WTC11 (cell line): ENCODE results near the gene OR4N5. TPM values are rescaled to one million over a fixed set of nuclear protein-coding genes. Genes with fewer than 3 reads are reported as not detected.
"Not testable (repeated sequence)": the region's sequence is repeated elsewhere in the genome, so short reads cannot be mapped to it uniquely, and the experiment has no call there.

ENCODE experiments used
- ATAC-seq: fragments of 200-7000 bp; cut with Tn5 transposase; 2 replicates; pipeline ENCODE4 v1.10.0; 2021; ENCODE audit warnings: mild to moderate bottlenecking, moderate library complexity
- Bru-seq: library from RNA; stranded (reverse); fragments of 400-500 nt; gene quantifications from one replicate; lab custom pipeline; 2021; lab: Mats Ljungman, UMichigan
- CTCF ChIA-PET: fragments of 300-600 bp; sonication (Branson Sonifier 250); formaldehyde crosslinking; loops from one replicate; lab custom pipeline; 2021; ENCODE audit warnings: antibody characterized with exemption; lab: Charles Lee
- POLR2A ChIA-PET: fragments of 350-600 bp; sonication (Branson Sonifier 250); formaldehyde crosslinking; loops from one replicate; lab custom pipeline; 2021; ENCODE audit warnings: antibody characterized with exemption; lab: Charles Lee
- DNase-seq: peaks from one replicate; pipeline ENCODE4 v3.0.0; 2021; ENCODE audit warnings: low spot score
- H3K27ac Mint-ChIP-seq: 2 replicates; pipeline ENCODE4 v1.8.0; 2021; ENCODE audit warnings: mixed read lengths
- H3K27me3 Mint-ChIP-seq: 2 replicates; pipeline ENCODE4 v1.8.0; 2021; ENCODE audit warnings: low read depth, mild to moderate bottlenecking, moderate library complexity, mixed read lengths
- H3K36me3 Mint-ChIP-seq: 2 replicates; pipeline ENCODE4 v1.8.0; 2021; ENCODE audit warnings: mixed read lengths
- H3K4me1 Mint-ChIP-seq: 2 replicates; pipeline ENCODE4 v1.8.0; 2022; ENCODE audit warnings: mixed read lengths
- H3K4me3 Mint-ChIP-seq: 2 replicates; pipeline ENCODE4 v1.8.0; 2021; ENCODE audit warnings: mild to moderate bottlenecking, moderate library complexity, mixed read lengths
- H3K9me3 Mint-ChIP-seq: 2 replicates; pipeline ENCODE4 v1.8.0; 2021; ENCODE audit warnings: mixed read lengths
- GTF2I ChIP-seq: fragments of 250-450 bp; sonication (Bioruptor Pico); conservative IDR thresholded peaks from 2 replicates; pipeline ENCODE4 v1.4.0; 2021; ENCODE audit warnings: mild to moderate bottlenecking
- HMGA2 ChIP-seq: fragments of 250-450 bp; sonication (Bioruptor Pico); IDR thresholded peaks from 2 replicates; pipeline ENCODE4 v1.4.0; 2021; ENCODE audit warnings: mild to moderate bottlenecking, moderate library complexity
- JUN ChIP-seq: sonication (generic); formaldehyde crosslinking; IDR thresholded peaks from 2 replicates; pipeline ENCODE4 v1.8.0; 2023; ENCODE audit warnings: mild to moderate bottlenecking, missing genetic modification reagents
- ZBTB21 ChIP-seq: sonication (generic); formaldehyde crosslinking; IDR thresholded peaks from 2 replicates; pipeline ENCODE4 v1.8.1; 2023; ENCODE audit warnings: mild to moderate bottlenecking, missing genetic modification reagents, borderline replicate concordance
- ZMAT4 ChIP-seq: fragments of 250-450 bp; sonication (Bioruptor Pico); IDR thresholded peaks from 2 replicates; pipeline ENCODE4 v1.9.0; 2021; ENCODE audit warnings: mild to moderate bottlenecking
- ZNF263 ChIP-seq: sonication (generic); formaldehyde crosslinking; IDR thresholded peaks from 2 replicates; pipeline ENCODE4 v1.8.1; 2022; ENCODE audit warnings: low read depth, mild to moderate bottlenecking, moderate library complexity, missing genetic modification reagents
- long read RNA-seq, 3 experiments: library from RNA in 1 of 3; library from capped mRNA in 1 of 3; library from polyadenylated mRNA in 1 of 3; unstranded in 2 of 3; stranded (forward) in 1 of 3; transcript quantifications; one replicate each; pipeline ENCODE4 v2.0.0, GENCODE V29; 2021
- total RNA-seq: library from RNA; stranded (reverse); gene quantifications from 3 replicates; pipeline ENCODE4 v1.2.3, GENCODE V29; 2021
- TF ChIP-seq, protein P1 (sequence below): sonication (generic); formaldehyde crosslinking; IDR thresholded peaks from 2 replicates; pipeline ENCODE4 v1.8.0; 2022; ENCODE audit warnings: mild to moderate bottlenecking, missing genetic modification reagents
- TF ChIP-seq, protein P2 (sequence below): sonication (generic); formaldehyde crosslinking; IDR thresholded peaks from 2 replicates; pipeline ENCODE4 v1.8.1; 2023; ENCODE audit warnings: mild to moderate bottlenecking, moderate library complexity, missing genetic modification reagents
- TF ChIP-seq, protein P3 (sequence below): sonication (generic); formaldehyde crosslinking; IDR thresholded peaks from 2 replicates; pipeline ENCODE4 v1.8.1; 2022; ENCODE audit warnings: mild to moderate bottlenecking, missing genetic modification reagents, moderate library complexity, borderline replicate concordance

OR4N5 gene, protein sequence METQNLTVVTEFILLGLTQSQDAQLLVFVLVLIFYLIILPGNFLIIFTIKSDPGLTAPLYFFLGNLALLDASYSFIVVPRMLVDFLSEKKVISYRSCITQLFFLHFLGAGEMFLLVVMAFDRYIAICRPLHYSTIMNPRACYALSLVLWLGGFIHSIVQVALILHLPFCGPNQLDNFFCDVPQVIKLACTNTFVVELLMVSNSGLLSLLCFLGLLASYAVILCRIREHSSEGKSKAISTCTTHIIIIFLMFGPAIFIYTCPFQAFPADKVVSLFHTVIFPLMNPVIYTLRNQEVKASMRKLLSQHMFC
- total RNA-seq (not detected in 3 replicates), Bru-seq, nascent RNA (not detected)
- long read RNA-seq, experiment 1: 0 reads
- long read RNA-seq, experiment 2: 0 reads
- long read RNA-seq, experiment 3: 0 reads

DNA sequence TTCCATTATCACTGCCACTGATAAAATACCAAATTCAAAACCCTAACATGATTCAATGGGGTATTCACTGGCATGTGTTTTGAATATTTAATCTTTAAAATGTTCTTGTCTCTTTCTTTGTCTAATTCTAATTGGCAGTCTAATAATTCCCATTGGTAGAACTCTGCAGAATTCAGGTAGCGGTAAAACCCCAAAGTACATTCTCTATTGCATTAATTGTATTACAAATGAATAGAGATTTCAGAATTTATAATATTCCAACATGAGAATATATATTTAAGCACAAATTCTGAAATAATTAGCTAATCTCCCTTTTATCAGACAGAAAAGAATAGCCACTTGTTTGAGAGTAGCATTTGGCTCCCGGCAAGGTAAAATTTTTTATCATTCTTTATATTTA is at the start of gene OR4N5:
Gene OR4N5, plus strand, starts transcription at position 301 of the 400 bp plus-strand sequence. CDS start 4,916 bp downstream, outside the sequence.
- TF ChIP-seq ZBTB21 (CRISPR knock-in tag): no peak
- TF ChIP-seq, all 79 proteins: peak for 0
- ATAC-seq (no peak), DNase-seq (no peak)
- Mint-ChIP-seq H3K27ac (no peak within 1 kb of the TSS), H3K4me1 (no peaks in the 10 kb centered on the region), H3K27me3 (peaks cover 7% of the 10 kb centered on the region; the same call in 1 of the 2 replicates), H3K9me3 (peaks cover 78% of the 10 kb centered on the region), H3K36me3 (peaks cover 56% of the 10 kb centered on the region), H3K4me3 (no peak within 1 kb of the TSS)
- CTCF ChIA-PET: no interaction called here
- POLR2A ChIA-PET: no interaction called here

- Mint-ChIP-seq H3K4me1 (no peaks in the 10 kb centered on the region), H3K9me3 (peaks cover 61% of the 10 kb centered on the region), H3K36me3 (peaks cover 43% of the 10 kb centered on the region), H3K27ac (no peak overlapping the region), H3K27me3 (peaks cover 6% of the 10 kb centered on the region), H3K4me3 (no peak overlapping the region)
- ATAC-seq (no peak), DNase-seq (no peak)
- TF ChIP-seq GTF2I (CRISPR knock-in tag) (no peak), HMGA2 (CRISPR knock-in tag) (no peak), ZNF263 (CRISPR knock-in tag) (no peak)
- TF ChIP-seq, protein P1, sequence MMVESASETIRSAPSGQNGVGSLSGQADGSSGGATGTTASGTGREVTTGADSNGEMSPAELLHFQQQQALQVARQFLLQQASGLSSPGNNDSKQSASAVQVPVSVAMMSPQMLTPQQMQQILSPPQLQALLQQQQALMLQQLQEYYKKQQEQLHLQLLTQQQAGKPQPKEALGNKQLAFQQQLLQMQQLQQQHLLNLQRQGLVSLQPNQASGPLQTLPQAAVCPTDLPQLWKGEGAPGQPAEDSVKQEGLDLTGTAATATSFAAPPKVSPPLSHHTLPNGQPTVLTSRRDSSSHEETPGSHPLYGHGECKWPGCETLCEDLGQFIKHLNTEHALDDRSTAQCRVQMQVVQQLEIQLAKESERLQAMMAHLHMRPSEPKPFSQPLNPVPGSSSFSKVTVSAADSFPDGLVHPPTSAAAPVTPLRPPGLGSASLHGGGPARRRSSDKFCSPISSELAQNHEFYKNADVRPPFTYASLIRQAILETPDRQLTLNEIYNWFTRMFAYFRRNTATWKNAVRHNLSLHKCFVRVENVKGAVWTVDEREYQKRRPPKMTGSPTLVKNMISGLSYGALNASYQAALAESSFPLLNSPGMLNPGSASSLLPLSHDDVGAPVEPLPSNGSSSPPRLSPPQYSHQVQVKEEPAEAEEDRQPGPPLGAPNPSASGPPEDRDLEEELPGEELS (CRISPR knock-in tag): no peak
- TF ChIP-seq, protein P2, sequence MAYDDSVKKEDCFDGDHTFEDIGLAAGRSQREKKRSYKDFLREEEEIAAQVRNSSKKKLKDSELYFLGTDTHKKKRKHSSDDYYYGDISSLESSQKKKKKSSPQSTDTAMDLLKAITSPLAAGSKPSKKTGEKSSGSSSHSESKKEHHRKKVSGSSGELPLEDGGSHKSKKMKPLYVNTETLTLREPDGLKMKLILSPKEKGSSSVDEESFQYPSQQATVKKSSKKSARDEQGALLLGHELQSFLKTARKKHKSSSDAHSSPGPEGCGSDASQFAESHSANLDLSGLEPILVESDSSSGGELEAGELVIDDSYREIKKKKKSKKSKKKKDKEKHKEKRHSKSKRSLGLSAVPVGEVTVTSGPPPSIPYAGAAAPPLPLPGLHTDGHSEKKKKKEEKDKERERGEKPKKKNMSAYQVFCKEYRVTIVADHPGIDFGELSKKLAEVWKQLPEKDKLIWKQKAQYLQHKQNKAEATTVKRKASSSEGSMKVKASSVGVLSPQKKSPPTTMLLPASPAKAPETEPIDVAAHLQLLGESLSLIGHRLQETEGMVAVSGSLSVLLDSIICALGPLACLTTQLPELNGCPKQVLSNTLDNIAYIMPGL: no peak
- CTCF ChIA-PET: no interaction called here
- POLR2A ChIA-PET: no interaction called here
Observed at GRCh38 chr14:20092050-20092449, 46.6 kb upstream of the OR4N5 start.

DNA sequence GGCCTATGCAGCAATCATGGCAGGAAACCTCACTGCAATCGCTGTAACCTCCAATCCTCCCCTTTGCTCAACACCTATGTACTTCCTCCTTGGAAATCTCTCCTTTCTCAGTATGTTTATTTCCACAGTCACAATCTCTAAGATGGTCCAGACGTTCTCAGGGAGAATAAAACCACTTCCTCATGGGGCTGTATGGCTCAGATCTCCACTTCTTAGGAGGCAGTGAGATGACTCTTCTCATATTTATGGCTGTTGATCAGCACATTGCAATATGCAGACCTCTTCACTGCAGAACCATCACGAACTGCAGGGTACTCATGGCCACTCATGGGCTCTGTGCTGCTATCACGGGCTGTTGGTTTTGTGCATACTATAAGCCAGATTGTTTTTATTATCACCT is 45.2 kb upstream of the OR4N5 start:
- Mint-ChIP-seq H3K36me3 (peaks cover 41% of the 10 kb centered on the region), H3K27me3 (peaks cover 6% of the 10 kb centered on the region), H3K4me1 (no peaks in the 10 kb centered on the region), H3K27ac (no peak overlapping the region), H3K4me3 (no peak overlapping the region), H3K9me3 (peaks cover 64% of the 10 kb centered on the region)
- TF ChIP-seq, protein P2: no peak
- TF ChIP-seq JUN (CRISPR knock-in tag) (no peak), ZMAT4 (CRISPR knock-in tag) (no peak)
- TF ChIP-seq, protein P3, sequence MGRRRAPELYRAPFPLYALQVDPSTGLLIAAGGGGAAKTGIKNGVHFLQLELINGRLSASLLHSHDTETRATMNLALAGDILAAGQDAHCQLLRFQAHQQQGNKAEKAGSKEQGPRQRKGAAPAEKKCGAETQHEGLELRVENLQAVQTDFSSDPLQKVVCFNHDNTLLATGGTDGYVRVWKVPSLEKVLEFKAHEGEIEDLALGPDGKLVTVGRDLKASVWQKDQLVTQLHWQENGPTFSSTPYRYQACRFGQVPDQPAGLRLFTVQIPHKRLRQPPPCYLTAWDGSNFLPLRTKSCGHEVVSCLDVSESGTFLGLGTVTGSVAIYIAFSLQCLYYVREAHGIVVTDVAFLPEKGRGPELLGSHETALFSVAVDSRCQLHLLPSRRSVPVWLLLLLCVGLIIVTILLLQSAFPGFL: no peak
- ATAC-seq: no peak
- CTCF ChIA-PET: no interaction called here
- no peak for DNase-seq
- POLR2A ChIA-PET: no interaction called here

- DNase-seq: not testable (repeated sequence)
Observed at GRCh38 chr14:20098926-20099770, 39.5 kb upstream of the OR4N5 start.

More at GRCh38 chr14:20098926-20099770, 39.5 kb upstream of the OR4N5 start:
- POLR2A ChIA-PET, CTCF ChIA-PET, H3K27ac Mint-ChIP-seq, H3K27me3 Mint-ChIP-seq, ATAC-seq, H3K4me1 Mint-ChIP-seq, H3K4me3 Mint-ChIP-seq: not testable (repeated sequence)
- peaks cover 29% of the 10 kb centered on the region for H3K36me3 Mint-ChIP-seq
- peaks cover 64% of the 10 kb centered on the region for H3K9me3 Mint-ChIP-seq
